Common myeloid progenitor, CD34-positive (primary cell): ENCODE data around the gene HIGD2B. TPM values are rescaled to one million over a fixed set of nuclear protein-coding genes. Genes with fewer than 3 reads are reported as not detected.

Experiments used
- CTCF ChIA-PET: fragments of 350-600 bp; sonication (Branson Sonifier 250); formaldehyde crosslinking; loops from one replicate; lab custom pipeline; 2021; ENCODE audit warnings: antibody characterized with exemption; lab: Charles Lee
- POLR2A ChIA-PET: fragments of 350-600 bp; sonication (Branson Sonifier 250); formaldehyde crosslinking; loops from one replicate; lab custom pipeline; 2021; ENCODE audit warnings: antibody characterized with exemption; lab: Charles Lee
- DNase-seq, 3 donors: peaks; one replicate each; pipeline versions ENCODE4 v3.0.0 to v3.0.0-alpha.2; 2013
- H3K27ac ChIP-seq, 2 experiments: 1 replicate in 1 of 2; 2 replicates in 1 of 2; pipeline ENCODE4 v1.7.0; 2013; ENCODE audit warnings: inconsistent platforms in 2 of 2, low read length in 2 of 2, mild to moderate bottlenecking in 2 of 2, low read depth in 1 of 2, moderate library complexity in 1 of 2; ENCODE audit not compliant: severe bottlenecking in 2 of 2, insufficient read depth in 1 of 2, poor library complexity in 1 of 2
- H3K27me3 ChIP-seq, 5 experiments: replicated peaks in 2 of 5; 1 replicate in 3 of 5; 2 replicates in 2 of 5; pipeline versions ENCODE4 v1.6.1 to v1.7.0; 2013; ENCODE audit warnings: low read length in 4 of 5, mild to moderate bottlenecking in 2 of 5, moderate library complexity in 2 of 5, inconsistent platforms in 1 of 5; ENCODE audit not compliant: insufficient read depth in 5 of 5, control insufficient read depth in 4 of 5
- H3K36me3 ChIP-seq, 4 experiments: 1 replicate in 2 of 4; 2 replicates in 2 of 4; pipeline versions ENCODE4 v1.6.1 to v1.7.0; 2013; ENCODE audit warnings: low read length in 3 of 4, control low read depth in 1 of 4, mild to moderate bottlenecking in 1 of 4; ENCODE audit not compliant: control insufficient read depth in 4 of 4, insufficient read depth in 4 of 4
- H3K4me1 ChIP-seq, 4 experiments: 1 replicate in 3 of 4; 2 replicates in 1 of 4; pipeline versions ENCODE4 v1.6.1 to v1.7.1; 2013; ENCODE audit warnings: low read length in 3 of 4, mild to moderate bottlenecking in 3 of 4, control low read depth in 1 of 4, inconsistent platforms in 1 of 4, moderate library complexity in 1 of 4; ENCODE audit not compliant: control insufficient read depth in 4 of 4, insufficient read depth in 4 of 4; ENCODE audit errors: control extremely low read depth in 1 of 4
- H3K4me3 ChIP-seq, 7 experiments: 1 replicate in 4 of 7; 2 replicates in 3 of 7; pipeline versions ENCODE4 v1.5.1 to v1.7.0; 2013; ENCODE audit warnings: mild to moderate bottlenecking in 7 of 7, low read length in 6 of 7, moderate library complexity in 6 of 7, inconsistent platforms in 2 of 7, low read depth in 2 of 7, control low read depth in 1 of 7; ENCODE audit not compliant: insufficient read depth in 4 of 7, control insufficient read depth in 1 of 7; ENCODE audit errors: extremely low read depth in 1 of 7
- H3K9me3 ChIP-seq, 5 experiments: 1 replicate in 4 of 5; 2 replicates in 1 of 5; pipeline versions ENCODE4 v1.6.1 to v1.7.1; 2013; ENCODE audit warnings: low read length in 4 of 5, mild to moderate bottlenecking in 2 of 5, inconsistent platforms in 1 of 5, low read depth in 1 of 5, moderate library complexity in 1 of 5; ENCODE audit not compliant: control insufficient read depth in 4 of 5, insufficient read depth in 2 of 5; ENCODE audit errors: control extremely low read depth in 1 of 5
- WGBS: methylation state at CpG from one replicate; pipeline ENCODE4 v1.1.5; 2013; ENCODE audit not compliant: insufficient coverage; 5-methylcytosine and 5-hydroxymethylcytosine counted together
- polyA plus RNA-seq: library from polyadenylated mRNA; unstranded; fragments of 120-200 nt; gene quantifications from one replicate; pipeline ENCODE4 v1.2.1, GENCODE V29; 2013

HIGD2B gene
- not detected for polyA plus RNA-seq

GRCh38 chr15:72685925-72686794 lies at the start of gene HIGD2B, which contains the start of gene BBS4:
TSS of gene HIGD2B (minus strand) at chr15:72686182. CDS start at chr15:72676374, 9,808 bp downstream.
TSS of gene BBS4 (plus strand) at chr15:72686207. CDS start at chr15:72686228, 21 bp downstream.
- WGBS = under 1% methylated on average over 35 of the region's 49 CpGs
- Histone ChIP-seq H3K4me1 (peaks cover 4 to 13% (median 7%) of the 10 kb centered on the region in 4 experiments), H3K27ac (peak within 1 kb of the TSS in 1 of 2 experiments; percentile 76), H3K9me3 (no peaks in the 10 kb centered on the region), H3K27me3 (no peaks in the 10 kb centered on the region), H3K36me3 (no peaks in the 10 kb centered on the region), H3K4me3 (peak within 1 kb of the TSS; percentile 67 to 91 (median 87))
- ChIA-PET CTCF (interaction anchor here (0.6 to 1.0 kb wide), 2 partner anchors 19 to 1534 kb away, joined by 3 read pairs; no protein-coding TSS in a partner anchor), POLR2A (no interaction called here)
- DNase-seq = peak; percentile 86 to 95 (median 93)

DNA sequence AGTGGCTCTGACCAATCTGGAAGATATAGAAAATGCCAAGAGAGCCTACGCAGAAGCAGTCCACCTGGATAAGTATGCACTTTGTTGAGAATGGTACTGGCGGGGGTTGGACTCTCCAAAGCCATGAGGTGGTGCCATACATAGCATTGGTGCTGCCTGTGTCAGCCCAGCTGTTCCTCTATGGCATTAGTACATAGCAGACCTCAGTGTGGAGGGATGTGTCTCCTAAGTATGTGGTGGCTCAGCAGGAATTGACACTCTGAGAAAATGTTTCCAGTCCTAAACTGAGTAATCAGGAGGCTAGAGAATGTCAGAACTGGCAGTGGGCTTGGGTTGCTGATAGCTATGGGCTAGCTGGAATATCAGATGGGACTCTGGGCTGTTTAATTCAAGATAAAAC lies 49.1 kb upstream of the HIGD2B start:
- 100% methylated on average over 2 of the region's 2 CpGs for WGBS
- no peak overlapping the region for H3K4me3 ChIP-seq
- H3K9me3 ChIP-seq = no peaks in the 10 kb centered on the region
- DNase-seq = no peak
- ChIA-PET CTCF (interaction anchor here (0.9 to 9.1 kb wide), 2 partner anchors 14 to 347 kb away, joined by 3 to 65 read pairs; no protein-coding TSS in a partner anchor), POLR2A (no interaction called here)
- peaks cover 8 to 31% (median 13%) of the 10 kb centered on the region in 4 experiments for H3K36me3 ChIP-seq
- H3K27me3 ChIP-seq = no peaks in the 10 kb centered on the region
- peaks cover 0 to under 1% (median 0%) of the 10 kb centered on the region in 4 experiments for H3K4me1 ChIP-seq
- no peak overlapping the region for H3K27ac ChIP-seq

DNA sequence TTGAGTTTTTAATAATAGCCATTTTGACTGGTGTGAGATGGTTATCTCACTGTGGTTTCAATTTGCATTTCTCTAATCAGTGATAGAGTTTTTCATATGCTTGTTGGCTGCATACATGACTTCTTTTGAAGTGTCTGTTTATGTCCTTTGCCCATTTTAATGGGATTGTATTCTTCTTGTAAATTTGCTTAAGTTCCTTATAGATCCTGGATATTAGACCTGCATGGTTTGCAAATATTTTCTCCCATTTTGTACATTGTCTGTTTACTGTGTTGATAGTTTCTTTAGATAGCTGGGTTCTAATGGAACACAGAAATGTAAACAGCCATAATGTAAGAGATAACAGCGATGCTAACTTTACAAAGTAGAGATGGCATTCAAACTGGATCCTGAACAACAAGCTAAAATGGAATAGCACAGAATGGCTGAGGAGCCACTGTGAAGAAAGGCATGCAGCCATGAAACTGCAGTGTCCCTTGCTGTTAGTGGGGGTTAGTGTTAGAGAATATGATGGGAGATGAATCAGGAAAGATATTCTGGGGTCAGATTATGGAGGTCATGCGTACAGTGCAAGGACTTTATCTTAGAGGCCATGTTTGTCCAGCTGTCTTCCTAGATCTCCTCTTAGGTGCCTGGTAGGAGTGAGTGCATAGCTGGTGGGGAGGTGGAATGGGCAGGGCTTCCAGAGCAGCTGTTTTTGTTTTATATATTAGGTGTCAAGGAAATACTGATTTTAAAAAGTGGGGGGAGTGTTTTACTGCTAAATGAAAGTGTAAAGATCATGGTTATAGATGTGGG lies 48.2 kb upstream of the HIGD2B start:
- no peaks in the 10 kb centered on the region for H3K27me3 ChIP-seq
- no peaks in the 10 kb centered on the region for H3K9me3 ChIP-seq
- peaks cover 8 to 27% (median 13%) of the 10 kb centered on the region in 4 experiments for H3K36me3 ChIP-seq
- WGBS = 88% methylated on average over 2 of the region's 2 CpGs
- no peak for DNase-seq
- H3K4me3 ChIP-seq = no peak overlapping the region
- no peaks in the 10 kb centered on the region for H3K4me1 ChIP-seq
- H3K27ac ChIP-seq = no peak overlapping the region
- ChIA-PET POLR2A (interaction anchor here (0.6 kb wide), 1 partner anchor 24 kb away, joined by 4 read pairs; no protein-coding TSS in a partner anchor), CTCF (interaction anchor here (0.8 to 9.1 kb wide), 3 partner anchors 13 to 531 kb away, joined by 3 to 65 read pairs (median 3); no protein-coding TSS in a partner anchor)

DNA sequence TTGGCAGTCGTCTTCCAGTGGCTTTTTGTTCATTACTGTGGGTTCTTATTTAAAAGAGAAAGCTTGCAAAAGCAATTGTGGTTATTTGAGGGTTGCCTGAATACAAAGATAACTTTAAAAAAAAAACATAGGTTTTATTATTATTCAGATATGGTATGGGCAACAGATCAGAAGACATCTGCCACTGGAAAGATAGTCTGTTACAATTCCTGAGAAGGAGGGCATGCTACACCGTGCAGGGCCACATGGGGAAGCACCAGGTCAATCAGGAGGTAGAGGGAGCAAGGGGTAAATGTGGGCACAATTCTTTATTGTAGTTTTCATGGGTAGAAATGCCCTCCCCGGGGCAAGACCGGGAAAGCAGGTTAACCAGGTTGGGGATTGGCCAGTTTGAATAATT lies 46.5 kb upstream of the HIGD2B start:
- WGBS = 80% methylated on average over 1 of the region's 4 CpGs
- ChIA-PET CTCF (interaction anchor here (1.0 to 9.1 kb wide), 3 partner anchors 11 to 41 kb away, joined by 3 to 65 read pairs (median 4); no protein-coding TSS in a partner anchor), POLR2A (no interaction called here)
- Histone ChIP-seq H3K27ac (no peak overlapping the region), H3K27me3 (no peaks in the 10 kb centered on the region), H3K4me3 (no peak overlapping the region), H3K36me3 (peaks cover 5 to 20% (median 11%) of the 10 kb centered on the region in 4 experiments), H3K4me1 (no peaks in the 10 kb centered on the region), H3K9me3 (no peaks in the 10 kb centered on the region)
- DNase-seq = peak; percentile 14 to 54 (median 32)

GRCh38 chr15:72732086-72732485 lies 46.1 kb upstream of the HIGD2B start:
- Histone ChIP-seq H3K36me3 (peaks cover 3 to 15% (median 8%) of the 10 kb centered on the region in 4 experiments), H3K4me1 (no peaks in the 10 kb centered on the region), H3K9me3 (no peaks in the 10 kb centered on the region), H3K27me3 (no peaks in the 10 kb centered on the region), H3K4me3 (no peak overlapping the region), H3K27ac (no peak overlapping the region)
- POLR2A ChIA-PET = no interaction called here
- DNase-seq = no peak
- CTCF ChIA-PET = interaction anchor here (1.0 to 9.1 kb wide), 3 partner anchors 11 to 41 kb away, joined by 3 to 65 read pairs (median 4); no protein-coding TSS in a partner anchor

GRCh38 chr15:72728821-72729220 lies 42.8 kb upstream of the HIGD2B start:
- ChIA-PET CTCF (interaction anchor here (1.2 to 9.1 kb wide), 4 partner anchors 7 to 48 kb away, joined by 3 to 65 read pairs (median 4); no protein-coding TSS in a partner anchor), POLR2A (no interaction called here)
- Histone ChIP-seq H3K27me3 (no peaks in the 10 kb centered on the region), H3K4me1 (no peaks in the 10 kb centered on the region), H3K4me3 (no peak overlapping the region), H3K36me3 (peaks cover 0 to 2% (median 0%) of the 10 kb centered on the region in 4 experiments), H3K9me3 (no peaks in the 10 kb centered on the region), H3K27ac (no peak overlapping the region)
- no CpG with 5 or more reads among the region's 1 CpG for WGBS
- DNase-seq = no peak
